Glomerular visceral epithelial cell (primary cell): ENCODE results near the gene SLX1A.
"Not testable (repeated sequence)": the region's sequence is repeated elsewhere in the genome, so short reads cannot be mapped to it uniquely, and the experiment has no call there.

Experiments used
- DNase-seq: peaks from one replicate; pipeline ENCODE4 v3.0.0-alpha.2; 2016; ENCODE audit errors: extremely low spot score

SLX1A gene

DNA sequence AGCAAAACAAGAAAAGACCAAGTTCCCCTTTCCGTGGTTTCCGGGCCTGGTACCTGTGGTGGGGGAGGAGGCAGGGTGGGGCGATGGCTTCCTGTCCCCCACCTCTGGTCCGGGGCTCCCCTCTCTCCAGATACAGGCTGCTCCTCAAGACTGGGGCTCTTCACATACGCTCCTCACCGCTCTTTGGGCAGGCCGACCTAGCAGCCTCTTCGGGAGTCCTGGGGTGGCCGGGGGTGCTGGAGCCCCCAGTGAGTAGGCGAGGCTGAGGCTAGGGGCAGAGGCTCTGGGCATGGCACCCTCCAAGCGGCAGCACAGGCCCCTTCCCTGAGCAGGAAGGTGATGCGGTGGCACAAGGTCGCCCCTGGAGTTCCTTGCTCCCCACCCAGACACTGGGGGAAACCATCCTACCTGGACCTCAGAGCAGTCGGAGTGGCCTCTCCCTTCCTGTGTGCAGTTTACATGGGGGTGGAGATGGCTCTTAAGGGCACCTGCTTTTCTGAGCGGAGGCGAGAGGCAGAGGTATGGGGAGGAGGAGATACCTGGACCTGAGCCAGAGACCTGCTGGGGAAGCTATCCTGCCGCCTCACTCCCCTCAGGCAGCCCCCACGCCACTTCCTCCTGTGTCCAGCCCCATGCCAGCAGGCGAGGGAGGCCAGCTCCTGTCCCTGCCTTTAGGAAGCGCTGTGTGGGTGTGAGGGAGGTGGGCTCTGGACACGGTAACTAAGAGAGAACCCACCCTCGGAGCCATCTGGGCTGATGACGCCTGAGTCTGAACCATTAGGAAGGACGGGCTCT, 9.4 kb upstream of the SLX1A start:
- DNase-seq: no peak

DNA sequence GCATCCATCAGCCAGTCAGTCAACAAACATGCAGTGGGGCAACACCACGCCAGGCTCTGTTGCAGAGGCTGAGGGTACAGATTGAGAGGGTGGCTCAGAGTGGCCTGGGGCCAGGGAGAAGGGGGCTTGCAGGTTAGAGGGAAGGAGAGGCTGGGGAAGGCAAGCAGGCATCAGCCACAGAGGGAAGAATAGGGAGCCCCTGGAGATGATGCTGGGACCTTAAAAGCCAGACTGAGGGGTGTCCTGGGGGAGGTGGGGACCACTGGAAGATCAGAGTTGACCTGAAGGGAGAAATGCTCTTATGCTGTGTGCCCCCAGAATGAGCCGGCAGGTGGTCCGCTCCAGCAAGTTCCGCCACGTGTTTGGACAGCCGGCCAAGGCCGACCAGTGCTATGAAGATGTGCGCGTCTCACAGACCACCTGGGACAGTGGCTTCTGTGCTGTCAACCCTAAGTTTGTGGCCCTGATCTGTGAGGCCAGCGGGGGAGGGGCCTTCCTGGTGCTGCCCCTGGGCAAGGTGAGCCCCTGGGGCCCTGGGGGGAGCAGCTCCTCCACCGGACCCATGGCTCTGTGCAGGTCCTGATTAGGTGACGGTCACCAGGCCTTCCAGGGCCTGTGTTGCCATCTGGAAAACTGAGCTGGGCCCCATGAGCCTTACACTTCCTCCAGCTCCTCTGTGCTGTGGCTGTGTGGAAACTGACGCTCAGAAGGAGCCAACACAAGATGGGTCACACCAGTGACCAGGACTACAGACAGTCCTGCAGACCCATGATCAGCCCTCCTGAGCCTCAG, 8.6 kb upstream of the SLX1A start:
- no peak for DNase-seq

DNA sequence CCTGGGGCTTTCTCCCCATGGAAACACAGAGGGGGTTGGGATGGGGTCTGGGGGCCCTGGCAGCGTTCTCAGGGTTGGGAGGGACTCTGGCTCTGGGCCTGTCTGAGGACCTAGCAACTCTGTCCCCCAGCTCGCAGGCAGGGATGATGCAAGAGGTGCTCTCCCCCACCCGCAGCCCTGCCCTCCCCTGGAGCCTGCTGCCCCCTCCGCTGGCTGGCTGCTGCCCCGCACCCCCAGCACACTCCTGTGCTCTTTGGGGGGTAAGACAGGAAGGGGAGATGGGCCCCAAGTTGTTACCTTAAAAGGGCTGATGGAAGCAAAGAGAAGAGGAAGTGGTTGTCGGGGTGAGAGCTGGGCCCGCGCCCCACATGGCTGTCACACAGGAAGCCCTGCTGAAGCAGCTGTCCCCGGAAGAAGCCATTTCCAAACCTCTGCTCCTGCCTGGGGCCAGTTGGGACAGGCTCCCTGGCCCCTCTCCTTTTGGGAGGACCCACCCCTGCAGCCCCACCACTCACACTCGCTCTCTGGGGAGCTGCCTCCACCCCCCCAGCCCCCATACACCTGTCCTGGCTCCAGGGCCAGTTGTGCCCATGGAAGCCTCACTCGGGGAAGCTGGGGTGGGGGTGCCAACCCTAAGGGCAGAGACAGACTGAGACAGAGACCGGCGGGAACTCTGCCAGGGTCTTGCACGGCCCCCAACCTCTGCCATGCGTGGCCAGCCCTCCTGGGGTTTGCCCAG, 7.8 kb upstream of the SLX1A start:
- DNase-seq: no peak

DNA sequence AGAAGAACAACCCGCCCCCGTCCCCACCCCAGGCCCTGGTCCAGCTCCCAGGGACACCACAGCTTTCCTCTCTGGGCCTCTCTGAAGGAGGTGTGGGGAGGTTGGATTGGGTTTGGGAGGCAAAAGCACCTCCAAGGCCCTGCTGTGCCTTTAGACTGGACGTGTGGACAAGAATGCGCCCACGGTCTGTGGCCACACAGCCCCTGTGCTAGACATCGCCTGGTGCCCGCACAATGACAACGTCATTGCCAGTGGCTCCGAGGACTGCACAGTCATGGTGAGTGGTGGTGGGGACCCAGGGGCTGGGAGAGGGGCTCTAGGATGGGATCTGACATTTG, 7.3 kb upstream of the SLX1A start:
- DNase-seq: no peak

DNA sequence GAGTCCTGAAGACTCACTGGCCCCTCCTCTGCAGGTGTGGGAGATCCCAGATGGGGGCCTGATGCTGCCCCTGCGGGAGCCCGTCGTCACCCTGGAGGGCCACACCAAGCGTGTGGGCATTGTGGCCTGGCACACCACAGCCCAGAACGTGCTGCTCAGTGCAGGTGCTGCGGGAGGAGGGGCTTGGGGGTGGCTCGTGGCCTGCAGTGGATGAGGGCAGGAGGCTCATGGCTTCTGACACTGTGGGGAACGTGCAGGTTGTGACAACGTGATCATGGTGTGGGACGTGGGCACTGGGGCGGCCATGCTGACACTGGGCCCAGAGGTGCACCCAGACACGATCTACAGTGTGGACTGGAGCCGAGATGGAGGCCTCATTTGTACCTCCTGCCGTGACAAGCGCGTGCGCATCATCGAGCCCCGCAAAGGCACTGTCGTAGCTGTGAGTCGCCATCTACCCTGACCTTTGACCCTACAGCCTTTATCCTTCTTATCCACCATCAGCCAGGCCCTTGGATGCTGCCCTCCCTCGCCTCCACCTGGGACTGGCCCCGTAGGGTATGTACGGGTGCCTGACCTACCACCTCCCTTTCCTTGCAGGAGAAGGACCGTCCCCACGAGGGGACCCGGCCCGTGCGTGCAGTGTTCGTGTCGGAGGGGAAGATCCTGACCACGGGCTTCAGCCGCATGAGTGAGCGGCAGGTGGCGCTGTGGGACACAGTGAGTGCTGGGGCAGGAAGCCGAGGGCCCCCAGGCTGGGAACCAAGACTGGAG, 6.7 kb upstream of the SLX1A start:
- peak; percentile 41 for DNase-seq

DNA sequence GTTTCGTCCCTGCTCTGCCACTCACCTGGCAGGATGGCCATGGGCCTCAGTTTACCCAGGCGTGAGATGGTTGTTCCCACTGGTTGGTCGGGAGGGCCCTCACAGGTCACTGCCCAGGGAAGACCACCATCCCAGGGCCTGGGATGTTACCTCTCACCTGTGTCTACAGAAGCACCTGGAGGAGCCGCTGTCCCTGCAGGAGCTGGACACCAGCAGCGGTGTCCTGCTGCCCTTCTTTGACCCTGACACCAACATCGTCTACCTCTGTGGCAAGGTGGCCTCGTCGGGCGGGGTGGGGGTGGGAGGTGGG, 6.2 kb upstream of the SLX1A start:
- DNase-seq: no peak

DNA sequence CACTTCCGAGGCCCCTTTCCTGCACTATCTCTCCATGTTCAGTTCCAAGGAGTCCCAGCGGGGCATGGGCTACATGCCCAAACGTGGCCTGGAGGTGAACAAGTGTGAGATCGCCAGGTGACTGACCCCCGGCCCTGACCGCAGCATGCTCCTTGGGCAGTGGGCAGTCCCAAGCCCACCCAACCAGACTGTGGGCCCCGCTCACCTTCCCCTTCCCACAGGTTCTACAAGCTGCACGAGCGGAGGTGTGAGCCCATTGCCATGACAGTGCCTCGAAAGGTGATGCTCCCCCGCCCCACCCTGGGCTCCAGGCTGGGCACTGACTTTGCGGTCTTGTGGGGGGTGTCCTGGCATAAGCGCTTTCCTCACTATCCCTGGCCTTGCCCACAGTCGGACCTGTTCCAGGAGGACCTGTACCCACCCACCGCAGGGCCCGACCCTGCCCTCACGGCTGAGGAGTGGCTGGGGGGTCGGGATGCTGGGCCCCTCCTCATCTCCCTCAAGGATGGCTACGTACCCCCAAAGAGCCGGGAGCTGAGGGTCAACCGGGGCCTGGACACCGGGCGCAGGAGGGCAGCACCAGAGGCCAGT, 5.6 kb upstream of the SLX1A start:
- DNase-seq: no peak

DNA sequence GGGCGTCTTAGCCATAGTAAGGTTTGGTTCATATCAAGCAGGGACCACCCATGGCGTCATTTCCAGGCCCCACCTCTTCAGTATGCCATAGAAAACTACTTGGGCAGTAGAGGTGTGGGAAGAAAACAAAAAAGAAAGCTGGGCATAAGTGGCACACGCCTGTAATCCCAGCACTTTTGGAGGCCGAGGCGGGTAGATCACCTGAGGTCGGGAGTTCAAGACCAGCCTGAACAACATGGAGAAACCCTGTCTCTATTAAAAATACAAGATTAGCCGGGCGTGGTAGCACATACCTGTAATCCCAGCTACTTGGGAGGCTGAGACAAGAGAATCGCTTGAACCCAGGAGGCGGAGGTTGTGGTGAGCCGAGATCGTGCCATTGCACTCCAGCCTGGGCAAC, 2.5 kb upstream of the SLX1A start:
- not testable (repeated sequence) for DNase-seq

DNA sequence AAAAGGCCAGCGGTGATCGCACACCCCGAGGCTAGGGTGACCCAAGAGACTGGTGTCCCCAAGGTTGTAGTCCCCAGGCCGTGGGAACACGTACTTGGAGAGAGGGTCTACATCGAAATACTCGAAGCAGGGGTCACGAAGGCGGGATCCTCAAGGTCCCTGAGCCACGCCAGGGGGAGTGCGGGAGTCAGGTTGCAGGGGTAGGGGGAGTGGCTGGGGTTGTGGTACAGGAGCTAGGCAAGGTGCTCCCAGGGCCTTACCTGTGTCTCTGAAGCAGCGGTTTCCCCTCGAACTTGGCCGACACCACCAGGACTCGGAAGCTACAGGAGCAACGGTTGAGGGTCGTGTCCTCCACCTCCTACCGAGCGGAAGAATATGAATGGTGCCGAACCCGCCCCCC, 577 bp upstream of the SLX1A start:
- DNase-seq: not testable (repeated sequence)

DNA sequence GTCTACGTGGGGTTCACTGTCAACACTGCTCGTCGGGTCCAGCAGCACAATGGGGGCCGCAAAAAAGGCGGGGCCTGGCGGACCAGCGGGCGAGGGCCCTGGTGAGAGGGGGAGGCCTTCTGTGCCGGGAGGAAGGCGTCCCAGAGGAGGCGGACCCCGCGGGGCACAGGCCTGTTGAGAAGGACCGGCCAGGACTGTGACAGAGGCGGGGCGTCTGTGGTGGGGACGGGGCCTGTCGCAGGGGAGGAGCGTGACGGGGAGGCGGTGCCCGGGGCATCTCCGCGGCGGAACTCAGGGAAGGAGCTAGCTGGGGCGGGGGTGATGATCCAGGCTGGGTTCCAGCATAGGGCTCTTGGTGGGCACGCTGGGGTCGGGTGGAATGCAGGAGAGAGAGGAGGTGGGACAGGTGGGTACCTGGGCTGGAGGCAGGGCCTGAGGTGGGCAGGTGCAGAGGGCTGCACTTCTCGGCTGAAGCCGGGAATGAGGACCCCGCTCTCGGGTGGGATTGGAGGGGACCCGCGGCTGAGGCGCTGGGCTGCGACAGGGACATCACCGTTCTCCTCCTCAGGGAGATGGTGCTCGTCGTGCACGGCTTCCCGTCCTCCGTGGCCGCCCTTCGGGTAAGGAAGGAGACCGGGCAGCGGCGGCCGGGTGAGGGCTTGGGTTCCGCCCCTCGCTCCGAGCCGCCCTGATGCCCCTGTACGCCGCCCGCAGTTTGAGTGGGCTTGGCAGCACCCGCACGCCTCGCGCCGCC, 674 bp downstream of the SLX1A start:
- DNase-seq: not testable (repeated sequence)

DNA sequence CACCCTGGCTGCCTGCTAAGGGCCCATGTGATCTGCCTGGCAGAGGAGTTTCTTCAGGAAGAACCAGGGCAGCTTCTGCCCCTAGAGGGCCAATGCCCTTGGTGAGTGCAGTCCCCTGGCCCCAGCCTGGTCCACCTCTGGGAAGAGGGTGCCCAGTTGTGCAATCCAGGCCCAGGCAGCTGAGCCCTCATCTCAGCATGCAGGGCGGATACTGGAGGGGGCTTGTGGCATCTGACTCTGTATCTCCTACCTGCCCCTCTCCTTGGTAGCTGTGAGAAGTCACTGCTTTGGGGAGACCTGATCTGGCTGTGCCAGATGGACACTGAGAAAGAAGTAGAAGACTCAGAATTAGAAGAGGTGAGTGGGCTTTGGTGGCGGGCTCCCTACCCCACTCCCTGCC, 3.3 kb downstream of the SLX1A start:
- not testable (repeated sequence) for DNase-seq

DNA sequence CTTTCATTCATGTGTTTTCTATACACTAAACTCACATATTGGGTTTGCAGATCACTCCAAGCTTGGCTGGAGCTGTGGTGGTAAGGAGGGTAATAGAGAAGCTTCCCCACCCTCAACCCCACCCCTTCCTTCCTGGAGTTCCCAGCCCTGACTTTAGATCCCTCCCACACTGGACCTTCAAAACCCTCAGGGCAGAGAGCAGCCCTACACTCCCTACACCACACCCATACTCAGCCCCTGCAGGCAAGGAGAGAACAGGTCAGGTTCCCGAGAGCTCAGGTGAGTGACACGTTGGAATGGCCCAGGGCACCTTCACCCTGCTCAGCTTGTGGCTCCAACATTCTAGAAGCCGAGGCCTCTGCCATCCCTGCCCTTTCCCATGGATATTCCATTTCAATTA, 5.4 kb downstream of the SLX1A start, which contains the start of gene SULT1A3:
SULT1A3 (plus strand) TSS at position 207 of the 400 bp plus-strand sequence. CDS start 1,474 bp downstream, outside the sequence.
- not testable (repeated sequence) for DNase-seq

DNA sequence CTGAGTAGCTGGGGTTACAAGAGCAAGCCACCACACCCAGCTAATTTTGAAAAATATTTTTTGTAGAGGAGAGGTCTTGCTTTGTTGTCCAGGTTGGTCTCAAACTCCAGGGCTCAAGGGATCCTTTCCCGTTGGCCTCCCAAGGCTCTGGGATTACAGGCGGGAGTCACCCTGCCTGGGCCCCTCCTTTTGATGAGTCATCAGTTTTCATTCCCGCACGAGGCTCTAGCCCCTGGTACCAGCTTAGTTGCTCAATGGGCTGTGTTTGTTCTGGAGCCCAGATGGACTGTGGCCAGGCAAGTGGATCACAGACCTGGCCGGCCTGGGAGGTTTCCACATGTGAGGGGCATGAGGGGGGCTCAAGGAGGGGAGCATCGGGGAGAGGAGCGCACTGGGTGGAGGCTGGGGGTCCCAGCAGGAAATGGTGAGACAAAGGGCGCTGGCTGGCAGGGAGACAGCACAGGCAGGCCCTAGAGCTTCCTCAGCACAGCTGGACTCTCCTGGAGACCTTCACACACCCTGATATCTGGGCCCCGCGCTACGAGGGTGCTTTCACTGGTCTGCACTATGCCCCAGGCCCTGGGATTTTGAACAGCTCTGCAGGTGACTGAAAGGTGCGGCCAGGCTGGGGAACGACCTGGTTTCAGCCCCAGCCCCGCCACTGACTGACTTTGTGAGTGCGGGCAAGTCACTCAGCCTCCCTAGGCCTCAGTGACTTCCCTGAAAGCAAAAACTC, 6.1 kb downstream of the SLX1A start:
- not testable (repeated sequence) for DNase-seq

DNA sequence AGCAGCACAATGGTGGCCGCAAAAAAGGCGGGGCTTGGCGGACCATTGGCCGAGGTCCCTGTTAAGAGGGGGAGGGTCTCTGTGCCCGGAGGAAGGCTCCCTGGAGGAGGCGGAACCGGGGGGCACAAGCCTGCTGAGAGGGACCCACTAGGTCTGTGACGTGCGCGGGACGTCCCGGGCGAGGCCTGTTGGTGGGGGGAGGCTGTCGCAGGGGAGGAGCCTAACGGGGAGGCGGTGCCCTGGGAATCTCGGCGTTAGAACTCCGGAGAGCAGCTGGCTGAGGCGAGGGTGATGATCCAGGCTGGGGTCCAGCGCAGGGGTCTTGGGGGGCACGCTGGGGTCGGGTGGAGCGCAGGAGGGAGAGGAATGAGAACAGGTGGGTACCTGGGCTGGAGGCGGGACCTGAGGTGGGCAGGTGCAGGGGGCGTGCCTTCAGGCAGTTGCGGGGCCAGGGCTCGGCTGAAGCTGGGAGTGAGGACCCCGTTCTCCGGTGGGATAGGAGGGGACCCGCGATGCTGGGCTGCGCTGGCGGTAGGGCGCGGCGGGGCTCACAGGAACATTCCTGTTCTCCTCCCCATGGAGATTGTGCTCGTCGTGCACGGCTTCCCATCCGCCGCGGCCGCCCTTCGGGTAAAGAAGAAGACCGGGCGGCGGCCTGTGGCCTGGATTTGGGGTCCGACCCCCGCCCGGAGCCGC, 12.0 kb downstream of the SLX1A start:
- not testable (repeated sequence) for DNase-seq

DNA sequence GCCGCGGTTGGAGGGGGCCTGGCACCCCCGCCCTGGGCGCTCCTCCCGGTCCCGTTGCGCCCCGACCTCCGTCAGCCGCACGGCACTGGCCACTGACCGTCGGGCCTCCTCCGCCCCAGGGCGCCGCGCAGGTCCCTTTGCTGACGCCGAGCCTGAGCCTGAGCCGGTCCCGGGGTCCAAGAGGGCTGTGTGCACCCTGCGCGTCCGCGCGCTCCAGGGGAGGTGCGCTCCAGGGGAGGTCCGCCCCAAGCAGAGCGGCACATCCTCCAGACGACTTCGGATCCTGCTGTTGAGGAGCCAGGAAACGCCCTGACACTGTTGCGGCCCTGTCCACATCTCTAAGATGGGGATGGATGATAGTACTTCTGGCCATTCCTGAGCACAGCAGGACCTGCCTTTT, 12.6 kb downstream of the SLX1A start:
- DNase-seq: not testable (repeated sequence)

DNA sequence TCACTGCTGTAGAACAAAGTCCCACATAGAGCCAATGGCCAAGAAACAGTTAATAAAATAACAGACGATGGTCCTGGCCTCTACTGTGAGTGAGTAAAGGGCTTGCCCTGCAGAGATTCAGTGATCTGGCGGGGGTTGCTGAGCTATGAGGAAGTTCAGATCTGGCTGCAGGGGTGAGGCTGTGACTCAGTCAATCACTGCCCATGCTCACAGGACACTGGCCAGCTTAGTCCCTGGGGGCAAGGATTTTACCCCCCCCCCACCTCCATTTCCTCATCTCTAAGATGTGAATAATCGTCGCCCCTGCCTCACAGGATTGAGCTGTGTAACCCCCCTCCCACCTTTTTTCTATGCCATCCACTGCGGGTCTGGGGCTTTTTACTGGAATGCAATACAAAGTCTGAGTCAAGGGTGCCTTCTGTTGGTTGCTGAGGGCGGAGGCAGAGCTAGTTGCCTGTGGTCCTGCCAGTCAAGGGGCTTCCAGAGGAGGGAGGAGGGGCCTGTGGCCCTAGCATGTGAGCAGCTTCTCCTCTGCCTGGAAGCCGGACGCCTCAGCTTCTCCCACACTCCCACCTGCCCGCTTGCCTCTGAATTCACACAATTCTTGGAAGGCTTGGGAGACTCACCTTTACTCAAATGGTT, 13.5 kb downstream of the SLX1A start:
- DNase-seq: not testable (repeated sequence)

DNA sequence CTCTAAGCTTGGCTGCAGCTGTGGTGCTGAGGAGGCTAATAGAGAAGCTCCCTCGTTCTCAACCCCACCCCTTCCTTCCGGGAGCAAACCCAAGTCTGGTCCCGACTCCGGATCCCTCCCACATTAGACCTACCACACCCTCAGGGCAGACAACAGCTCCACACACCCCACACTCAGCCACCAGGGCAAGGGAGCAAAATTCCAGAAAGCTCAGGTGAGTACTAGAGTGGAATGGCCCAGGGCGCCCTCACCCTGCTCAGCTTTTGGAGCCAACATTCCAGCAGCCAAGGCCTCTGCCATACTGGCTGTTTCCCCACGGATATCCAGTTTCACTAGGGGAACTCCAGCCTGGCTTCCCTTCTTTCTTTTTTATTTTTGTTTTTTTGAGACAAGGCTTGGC, 15.4 kb downstream of the SLX1A start:
- DNase-seq: not testable (repeated sequence)

DNA sequence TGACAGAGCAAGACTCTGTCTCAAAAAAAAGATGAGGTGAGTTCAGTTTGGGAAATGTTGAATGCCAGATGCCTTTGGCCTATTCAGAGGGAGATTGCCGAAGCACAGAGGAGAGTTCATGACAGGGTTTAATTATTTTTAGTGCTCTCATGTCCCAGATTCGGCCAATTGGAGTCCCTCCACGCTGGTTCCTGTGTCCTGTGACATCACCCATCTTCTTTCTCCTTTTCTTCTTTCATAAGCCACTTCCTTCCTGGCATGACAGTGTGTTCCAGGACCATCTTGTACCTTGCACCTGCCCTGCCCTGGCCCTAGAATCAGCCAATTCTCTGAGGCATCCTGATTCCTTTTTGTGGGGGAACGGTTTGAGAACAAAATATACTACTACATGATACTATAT, 17.7 kb downstream of the SLX1A start:
- not testable (repeated sequence) for DNase-seq

DNA sequence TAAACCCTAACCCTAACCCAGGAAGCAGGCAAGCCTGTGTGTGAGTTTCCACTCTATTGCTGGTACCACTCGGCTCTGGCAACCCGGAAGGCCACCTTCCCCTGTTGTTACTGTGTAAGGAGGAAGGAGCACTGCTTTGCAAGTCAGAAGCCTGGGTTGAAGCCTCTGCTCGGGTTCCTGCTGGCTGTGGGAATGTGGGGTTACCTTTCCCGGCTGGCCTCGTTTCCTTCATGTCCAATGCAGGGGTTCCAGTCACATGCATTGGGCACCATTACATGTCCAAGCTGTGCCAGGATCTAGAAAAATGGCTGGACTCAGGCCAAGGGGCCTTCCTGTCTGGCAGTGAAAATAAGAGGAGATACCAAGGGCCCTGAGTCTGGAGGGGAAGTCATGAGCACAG, 23.4 kb downstream of the SLX1A start:
- not testable (repeated sequence) for DNase-seq
